ENCODE measurements around the gene ACOT11. TPM values are rescaled to one million over a fixed set of nuclear protein-coding genes. Genes with fewer than 3 reads are reported as not detected.

The ACOT11 gene
- total RNA-seq, 2 donors from 2014 or later: 6.5 to 10.3 TPM

DNA sequence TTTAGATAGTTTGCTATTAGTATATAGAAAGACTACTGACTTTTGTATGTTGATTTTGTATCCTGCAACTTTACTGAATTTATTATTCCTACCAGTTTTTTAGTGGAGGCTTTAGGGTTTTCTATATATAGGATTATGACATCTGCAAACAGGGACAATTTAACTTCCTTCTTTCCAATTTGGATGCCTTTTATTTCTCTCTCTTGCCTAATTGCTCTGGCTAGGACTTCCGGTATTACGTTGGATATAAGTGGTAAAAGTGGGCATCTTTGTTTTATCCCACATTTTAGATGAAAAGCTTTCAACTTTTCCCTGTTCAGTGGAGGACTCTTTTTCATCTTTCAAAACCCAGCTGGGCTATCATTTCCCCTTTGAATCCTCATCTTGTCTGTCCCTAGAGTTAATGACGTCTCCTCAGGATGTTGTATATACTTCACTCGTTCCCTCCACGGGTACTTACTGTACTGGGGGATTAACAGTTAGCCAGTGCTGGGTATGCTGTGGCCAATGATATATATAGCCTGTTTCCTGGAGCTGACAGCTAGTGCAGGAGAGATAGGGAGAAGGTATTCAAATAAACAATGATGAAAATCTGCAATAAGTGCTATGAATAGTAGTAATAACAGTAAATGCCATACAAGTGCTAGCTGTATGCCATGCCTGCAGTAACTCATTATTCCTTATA, 9.8 kb downstream of the ACOT11 start:
- no peak for DNase-seq (ENCODE audit: low spot score)
- intact Hi-C loops (cut with DNase I): loop anchor here in 1 of 2 donors (5.0 kb wide), 1 partner anchor 1321 kb away; the partner anchor contains the start of gene MAGOH

DNA sequence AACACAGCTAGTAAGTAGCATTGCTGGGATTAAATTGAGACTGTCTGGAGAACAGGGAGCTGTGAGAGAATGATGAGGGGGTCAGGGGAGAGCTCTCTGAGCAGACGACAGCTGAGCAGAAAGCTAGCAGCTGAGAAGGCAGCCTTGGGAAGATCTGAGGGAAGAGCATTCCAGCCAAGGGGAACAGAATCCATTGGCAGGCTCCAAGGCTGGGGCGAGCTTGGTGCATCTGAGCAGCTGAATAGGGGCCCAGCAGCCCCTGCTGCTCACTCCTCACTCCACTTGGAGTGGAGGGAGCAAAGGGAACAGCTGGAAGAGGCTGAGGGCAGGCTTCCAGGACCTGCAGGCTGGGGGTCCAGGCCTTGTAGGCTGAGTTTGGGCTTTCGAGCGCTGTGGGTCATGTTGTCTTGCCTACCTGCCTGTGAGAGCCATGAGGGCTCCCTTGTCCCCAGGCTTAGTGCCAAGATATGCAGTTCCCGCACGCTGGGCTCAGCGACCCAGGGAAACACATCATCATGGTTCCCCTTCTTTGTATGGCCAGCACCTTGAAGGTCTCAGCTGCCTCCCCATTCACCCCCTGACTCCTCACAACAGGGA, 10.5 kb downstream of the ACOT11 start:
- intact Hi-C loops (cut with DNase I): loop anchor here in 1 of 2 donors (5.0 kb wide), 1 partner anchor 1321 kb away; the partner anchor contains the start of gene MAGOH
- no peak for DNase-seq (ENCODE audit: low spot score)

DNA sequence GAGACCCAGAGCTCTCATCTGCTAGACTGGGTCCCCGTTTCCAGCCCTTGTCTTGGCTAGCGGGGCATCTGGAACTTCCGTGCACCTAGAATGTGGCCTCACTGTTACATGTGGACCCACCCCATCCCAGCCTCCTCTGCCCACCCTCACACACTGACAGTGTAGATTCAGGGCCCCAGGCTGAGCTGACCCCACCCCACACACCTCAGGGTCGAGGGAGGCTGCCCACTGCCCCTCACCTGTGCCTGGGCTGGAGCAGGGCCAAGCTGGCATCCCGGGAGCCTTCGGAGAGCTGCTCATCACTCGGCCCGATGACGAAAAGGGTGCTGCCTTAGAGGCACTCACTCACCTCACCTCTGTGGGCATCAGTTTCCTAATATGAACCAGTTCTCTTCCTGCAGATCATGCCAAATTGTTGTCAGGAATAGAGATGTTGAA, 11.1 kb downstream of the ACOT11 start:
- intact Hi-C loops (cut with DNase I): loop anchor here in 1 of 2 donors (5.0 kb wide), 1 partner anchor 1322 kb away; the partner anchor contains the start of gene MAGOH

DNA sequence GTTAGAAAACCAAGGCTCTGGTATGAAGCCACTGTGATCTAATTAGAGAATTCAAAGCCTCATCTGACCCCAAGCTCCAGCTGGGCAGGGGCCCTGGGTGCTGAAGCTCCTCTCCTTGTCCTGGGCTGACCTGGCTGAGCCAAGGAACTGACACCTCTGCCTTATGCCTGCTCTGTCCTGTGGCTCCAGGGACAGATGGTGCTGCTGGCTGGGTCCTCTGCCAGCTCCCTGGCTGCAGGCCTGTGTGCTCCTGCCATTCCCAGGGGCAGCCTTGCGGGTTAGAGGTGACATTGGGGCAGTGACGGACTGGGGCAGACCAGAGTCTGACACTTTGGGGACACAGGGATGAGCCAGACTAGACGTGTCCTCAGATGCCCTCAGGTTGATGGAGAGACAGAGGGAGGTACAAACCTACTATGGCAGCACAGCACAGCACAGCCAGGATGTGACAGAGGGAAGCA, 11.8 kb downstream of the ACOT11 start:
- intact Hi-C loops (cut with DNase I): loop anchor here in 1 of 2 donors (1.0 to 5.0 kb wide), 2 partner anchors 16 to 1322 kb away; partner anchors contain the start of gene MAGOH
- no peak for DNase-seq (ENCODE audit: low spot score)

More for the DNA sequence above, 11.1 kb downstream of the ACOT11 start:
- DNase-seq (ENCODE audit: low spot score): no peak

DNA sequence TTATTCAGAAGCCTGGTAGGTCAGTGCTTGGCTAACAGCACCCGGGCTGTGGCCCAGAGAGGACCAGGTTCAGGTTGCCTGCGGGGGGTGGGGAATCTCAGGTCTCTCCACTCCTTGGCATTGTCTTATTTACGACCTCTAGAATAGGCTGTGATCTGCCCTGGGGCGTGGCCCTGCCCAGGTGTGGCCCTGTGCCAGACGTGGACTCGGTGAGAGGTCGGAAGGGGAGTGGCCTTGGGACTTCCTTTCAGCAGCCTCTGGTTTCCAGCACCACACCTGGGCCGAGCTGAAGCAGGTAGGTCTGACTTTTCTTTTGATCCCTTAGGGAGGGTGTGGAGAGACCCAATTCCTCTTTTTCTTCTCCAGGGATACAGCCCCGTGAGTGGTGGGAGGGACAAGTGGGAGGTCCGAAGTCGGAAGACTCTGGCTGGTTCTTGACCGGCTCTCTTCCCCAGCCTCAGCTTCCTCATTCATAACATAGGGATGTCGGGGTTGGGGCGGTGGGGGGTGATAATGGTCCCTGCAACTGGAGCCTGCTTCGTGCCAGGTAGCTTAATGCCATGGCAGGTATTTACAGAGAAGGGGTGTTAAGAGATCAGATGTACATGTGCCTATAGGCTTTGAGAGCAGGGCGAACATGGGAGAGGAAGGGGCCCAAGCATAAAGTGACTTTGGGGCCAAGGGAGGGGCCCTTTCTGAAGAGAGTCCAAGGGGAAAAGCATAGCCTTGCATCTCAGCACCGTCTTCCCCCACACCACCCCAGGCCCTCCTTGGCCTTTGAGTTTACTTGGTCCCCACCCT, 16.5 kb downstream of the ACOT11 start:
- intact Hi-C loops (cut with DNase I): no loop called here
- peak; percentile 54 for DNase-seq (ENCODE audit: low spot score)

DNA sequence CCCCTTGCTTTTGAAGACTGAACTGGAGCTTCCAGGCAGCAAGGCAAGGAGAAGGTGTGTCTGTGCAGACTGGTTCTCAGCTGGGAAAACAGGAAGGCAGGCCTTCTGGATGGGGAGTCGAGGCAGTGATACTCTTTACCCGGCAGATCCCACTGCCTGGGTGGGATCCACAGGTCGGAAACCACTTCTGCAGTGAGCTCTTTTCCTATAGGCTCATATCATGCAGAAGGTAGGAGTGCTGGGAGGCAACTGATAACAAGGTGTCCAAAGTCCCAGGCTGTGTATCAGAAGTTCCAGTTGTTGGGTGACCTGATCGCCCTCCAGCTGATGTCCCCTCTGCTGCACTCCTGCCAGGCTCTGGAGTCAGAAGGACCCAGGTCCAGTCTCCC, 17.1 kb downstream of the ACOT11 start:
- peak; percentile 51 for DNase-seq (ENCODE audit: low spot score)
- intact Hi-C loops (cut with DNase I): no loop called here

DNA sequence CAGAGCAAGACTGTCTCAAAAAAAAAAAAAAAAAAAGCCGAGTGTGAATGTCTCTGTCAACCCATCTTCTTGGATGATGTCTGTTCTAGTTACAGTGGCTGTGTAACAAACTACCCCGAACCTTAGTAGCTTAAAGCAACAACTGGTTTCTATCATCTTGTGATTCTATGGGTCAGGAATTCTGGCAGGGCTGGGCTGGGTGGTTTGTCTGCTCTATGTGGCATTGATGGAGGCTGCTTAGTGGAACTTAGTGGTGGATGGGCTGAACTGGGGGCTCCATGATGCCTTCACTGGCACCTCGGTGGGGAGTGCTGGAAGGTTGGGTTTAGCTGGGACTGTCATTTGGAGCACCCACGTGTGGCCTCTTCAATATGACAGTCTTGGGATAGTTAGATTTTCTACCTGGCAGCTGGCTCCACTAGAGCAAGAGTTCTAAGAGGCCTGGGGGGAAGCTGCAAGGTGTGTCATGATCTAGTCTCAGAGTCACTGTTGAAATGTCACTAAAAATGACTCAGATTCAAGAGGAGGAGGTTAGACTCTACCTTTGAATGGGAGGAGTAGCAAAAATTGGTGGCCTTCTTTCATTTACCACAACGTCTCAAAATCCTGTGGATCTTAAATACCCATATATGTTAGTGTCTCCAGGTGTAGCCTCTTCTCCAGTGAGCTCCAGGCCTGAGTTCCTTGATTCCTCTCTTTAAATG, 18.6 kb downstream of the ACOT11 start:
- peak; percentile 29 for DNase-seq (ENCODE audit: low spot score)
- intact Hi-C loops (cut with DNase I): no loop called here

DNA sequence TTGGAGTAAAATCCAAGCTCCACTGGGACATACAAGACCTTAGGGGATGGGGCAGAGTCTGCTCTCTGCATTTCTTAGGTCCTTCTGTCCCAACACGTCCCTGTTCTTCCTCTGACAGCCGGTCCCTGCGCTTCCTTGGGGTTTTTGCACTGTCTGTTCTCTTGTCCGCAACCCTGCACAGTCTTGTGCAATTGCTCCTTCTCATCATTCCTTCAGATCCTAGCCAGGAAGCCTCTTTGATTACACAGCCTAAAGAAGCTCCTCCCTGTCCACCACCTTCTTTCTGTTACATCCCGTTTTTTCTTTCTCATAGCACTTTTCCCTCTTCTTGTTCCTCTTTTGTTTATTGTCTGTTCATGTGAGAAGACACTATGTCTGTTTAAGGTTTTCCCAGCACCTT, 19.9 kb downstream of the ACOT11 start:
- DNase-seq (ENCODE audit: low spot score): peak; percentile 42
- intact Hi-C loops (cut with DNase I): no loop called here

DNA sequence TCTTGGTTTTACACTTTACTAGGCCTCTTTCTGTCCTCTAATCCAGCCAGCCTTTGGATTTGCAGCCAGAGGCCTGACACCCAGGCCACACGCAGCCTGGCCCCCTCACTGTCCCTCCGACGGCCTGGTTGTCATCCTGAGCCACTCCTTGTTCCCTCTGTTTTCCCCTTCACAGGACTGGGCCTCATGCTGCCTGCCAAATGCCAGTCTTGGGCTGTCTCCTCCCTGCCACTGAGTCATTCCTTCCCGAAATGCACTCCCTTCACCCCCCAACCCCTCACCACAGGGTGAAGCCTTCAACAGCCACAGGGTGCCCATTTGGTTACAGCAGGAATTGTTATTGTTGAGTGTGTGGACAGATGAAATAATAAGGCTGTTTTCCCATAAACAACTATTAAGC, 21.3 kb downstream of the ACOT11 start:
- peak; percentile 41 for DNase-seq (ENCODE audit: low spot score)
- intact Hi-C loops (cut with DNase I): no loop called here

DNA sequence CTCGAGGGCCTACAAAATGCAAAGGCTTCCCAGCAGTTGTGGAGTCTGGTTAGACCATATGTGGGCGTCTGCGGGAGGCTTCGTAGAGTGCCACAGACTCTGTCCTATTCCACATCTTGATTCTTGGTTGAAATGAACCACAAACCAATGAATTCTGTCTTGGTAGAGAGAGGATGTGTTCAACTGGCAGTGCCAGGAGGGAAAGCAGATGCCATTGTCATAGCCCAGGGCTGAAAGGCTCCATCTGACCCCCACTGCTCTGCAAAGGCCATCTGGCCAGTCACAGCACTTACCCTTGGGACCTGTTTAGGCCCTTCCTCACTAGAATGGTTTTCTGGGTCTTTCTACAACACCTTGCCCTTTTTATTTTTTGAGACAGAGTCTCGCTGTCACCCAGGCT, 22.1 kb downstream of the ACOT11 start:
- intact Hi-C loops (cut with DNase I): no loop called here
- peak; percentile 19 for DNase-seq (ENCODE audit: low spot score)

DNA sequence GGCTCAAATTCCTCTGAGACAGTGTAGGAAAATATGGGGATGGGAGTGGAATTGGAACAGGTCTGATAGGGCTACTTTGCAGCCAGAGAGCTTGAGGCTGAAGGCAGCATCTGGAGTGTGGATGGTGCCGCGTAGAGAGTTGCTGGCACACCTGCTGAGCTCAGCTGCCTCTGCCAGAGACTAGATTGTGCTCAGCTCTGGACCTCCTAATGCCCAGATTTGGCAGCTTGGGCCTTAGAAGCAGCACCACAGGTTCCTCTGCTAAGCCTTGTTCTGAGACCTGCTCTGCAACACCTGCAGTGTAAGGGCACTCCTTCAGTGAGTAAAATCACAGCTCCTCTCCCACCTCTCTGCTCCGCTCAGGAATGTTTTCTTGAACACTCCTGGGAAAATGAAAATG, 23.3 kb downstream of the ACOT11 start:
- peak; percentile 18 for DNase-seq (ENCODE audit: low spot score)
- intact Hi-C loops (cut with DNase I): no loop called here

DNA sequence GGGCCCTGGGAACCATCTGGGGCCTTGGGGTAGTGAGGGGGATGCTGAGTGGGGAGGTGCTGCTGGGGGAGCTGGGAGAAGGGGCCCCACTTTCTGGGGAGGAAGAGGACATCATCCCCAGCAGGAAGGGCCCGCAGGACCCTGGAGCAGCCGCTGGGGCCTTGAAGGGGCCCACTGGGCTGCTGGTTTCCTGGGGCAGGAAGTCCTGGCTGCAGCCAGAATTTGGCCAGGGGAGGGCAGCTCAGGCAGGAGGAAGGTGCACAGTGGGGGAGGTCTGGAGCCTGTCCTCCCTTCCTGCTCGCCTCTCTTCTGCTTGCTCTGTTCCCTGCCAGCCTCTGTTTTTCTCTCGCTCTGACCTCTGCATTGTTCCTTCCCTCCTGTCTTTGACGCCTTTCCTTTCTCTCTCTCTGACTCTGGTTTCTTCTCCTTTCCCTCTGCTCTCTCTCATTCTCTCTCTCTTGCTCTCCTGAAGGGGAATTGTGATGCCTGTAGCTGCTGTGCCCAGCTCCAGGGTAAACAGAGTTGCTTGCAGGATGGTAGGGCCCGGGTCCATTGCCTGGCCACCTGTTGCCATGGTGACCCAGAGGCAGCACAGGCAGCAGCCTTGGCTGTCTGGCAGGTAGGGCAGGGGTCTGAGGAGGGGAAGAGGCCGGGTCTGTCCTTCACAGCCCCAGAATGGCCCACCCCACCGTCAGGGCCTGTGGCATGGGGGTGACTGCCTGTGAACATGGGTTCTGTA, 23.9 kb downstream of the ACOT11 start:
- peak; percentile 77 for DNase-seq (ENCODE audit: low spot score)
- intact Hi-C loops (cut with DNase I): no loop called here

DNA sequence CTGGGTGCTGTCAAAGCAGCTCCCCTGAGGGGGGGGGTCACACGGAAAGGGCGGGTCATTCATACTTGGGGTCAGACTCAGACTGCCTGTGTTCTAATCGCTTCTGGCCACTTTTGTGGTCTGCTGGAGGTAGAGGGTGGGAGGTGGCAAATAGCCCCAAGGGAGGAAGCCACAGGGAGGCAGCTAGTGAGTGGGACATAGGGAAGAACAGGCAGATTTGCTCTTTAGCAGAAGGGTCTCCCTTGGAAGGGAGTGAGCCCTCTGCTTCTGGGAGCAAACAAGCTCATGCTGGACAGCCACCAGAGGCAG, 24.5 kb downstream of the ACOT11 start:
- intact Hi-C loops (cut with DNase I): no loop called here
- no peak for DNase-seq (ENCODE audit: low spot score)

DNA sequence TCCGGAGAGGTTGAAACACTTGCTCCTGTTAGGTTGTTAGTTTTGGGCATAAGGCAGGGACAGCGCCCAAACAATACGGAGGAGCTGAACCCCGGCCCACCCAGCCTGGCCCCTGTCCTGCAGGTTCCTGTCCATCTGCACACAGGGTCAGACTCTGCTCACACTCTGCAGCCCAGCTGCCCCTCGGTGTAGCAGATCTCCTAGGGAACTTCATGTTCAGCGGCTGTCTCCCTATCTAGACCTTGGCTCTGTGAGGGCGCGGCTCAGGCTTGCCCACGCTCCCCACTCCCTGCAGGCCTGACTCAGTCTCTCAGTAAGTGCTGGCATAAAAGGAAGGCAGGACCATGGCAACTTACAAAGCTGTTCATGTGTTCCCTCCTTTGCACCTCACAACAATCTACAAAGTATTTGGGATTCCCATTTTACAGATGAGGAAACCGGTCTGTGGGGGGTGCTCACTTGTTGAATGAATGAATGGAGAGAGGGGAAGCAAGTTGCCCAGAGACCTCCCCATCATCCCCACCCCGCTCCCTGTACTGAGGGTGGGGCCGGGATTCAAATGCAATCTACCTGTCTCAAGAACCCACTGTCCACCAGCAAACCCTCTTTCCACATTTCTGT, 26.2 kb downstream of the ACOT11 start:
- DNase-seq (ENCODE audit: low spot score): peak; percentile 64
- intact Hi-C loops (cut with DNase I): loop anchor here in 1 of 2 donors (1.0 kb wide), 1 partner anchor 44 kb away; no protein-coding TSS in a partner anchor

DNA sequence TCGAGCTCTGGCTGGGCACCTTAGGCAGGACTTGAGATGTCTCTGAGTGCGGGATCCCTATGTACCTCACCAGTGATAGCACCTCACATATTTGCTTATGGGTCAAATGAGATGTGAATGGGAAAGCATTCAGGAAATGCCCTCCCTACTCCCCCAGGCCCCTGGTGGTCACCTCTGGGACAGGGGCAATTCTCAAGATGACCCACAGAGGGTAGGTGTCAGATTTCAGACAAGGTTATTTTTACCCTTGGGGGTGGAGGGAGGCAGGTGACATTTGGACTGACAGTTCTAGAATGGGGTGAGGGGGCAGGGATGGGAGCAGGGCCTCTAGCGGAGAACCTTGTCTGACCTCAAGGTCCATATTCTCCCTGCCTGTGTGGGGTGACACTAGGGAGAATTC, 27.1 kb downstream of the ACOT11 start:
- no peak for DNase-seq (ENCODE audit: low spot score)

DNA sequence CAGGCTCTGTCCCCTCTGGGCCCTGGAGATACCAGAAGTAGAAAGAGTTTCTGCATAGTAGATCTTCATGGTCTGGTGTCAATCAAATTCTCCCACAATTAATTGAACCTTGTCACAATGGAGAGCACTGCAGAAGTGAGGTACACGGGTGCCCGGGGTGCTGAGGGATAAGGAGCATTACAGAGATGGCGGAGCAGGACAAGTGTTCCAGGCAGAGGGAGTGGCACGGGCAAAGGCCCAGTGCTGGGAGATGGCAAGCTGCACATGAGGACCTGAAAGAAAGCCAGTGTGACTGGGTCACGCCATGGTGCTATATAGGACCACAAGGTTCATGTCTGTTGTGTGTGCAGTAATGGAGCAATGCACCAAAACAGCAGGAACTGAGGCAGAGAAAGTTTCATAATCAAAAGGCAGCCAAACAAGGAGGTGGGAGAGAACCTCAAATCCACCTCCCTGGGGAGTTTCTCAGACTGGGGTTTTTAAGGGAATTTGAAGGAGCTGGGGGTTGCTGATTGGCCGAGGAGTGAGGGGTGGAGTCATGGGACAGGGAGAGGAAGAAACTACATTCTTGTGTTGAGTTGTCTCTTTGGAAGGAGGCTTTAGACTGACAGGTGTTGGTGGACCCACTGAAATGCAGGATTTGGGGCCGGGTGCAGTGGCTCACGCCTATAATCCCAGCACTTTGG, 27.7 kb downstream of the ACOT11 start:
- DNase-seq (ENCODE audit: low spot score): peak; percentile 44

More for the DNA sequence above, 27.1 kb downstream of the ACOT11 start:
- intact Hi-C loops (cut with DNase I): loop anchor here in 1 of 2 donors (5.0 kb wide), 1 partner anchor 122 kb away; no protein-coding TSS in a partner anchor

DNA sequence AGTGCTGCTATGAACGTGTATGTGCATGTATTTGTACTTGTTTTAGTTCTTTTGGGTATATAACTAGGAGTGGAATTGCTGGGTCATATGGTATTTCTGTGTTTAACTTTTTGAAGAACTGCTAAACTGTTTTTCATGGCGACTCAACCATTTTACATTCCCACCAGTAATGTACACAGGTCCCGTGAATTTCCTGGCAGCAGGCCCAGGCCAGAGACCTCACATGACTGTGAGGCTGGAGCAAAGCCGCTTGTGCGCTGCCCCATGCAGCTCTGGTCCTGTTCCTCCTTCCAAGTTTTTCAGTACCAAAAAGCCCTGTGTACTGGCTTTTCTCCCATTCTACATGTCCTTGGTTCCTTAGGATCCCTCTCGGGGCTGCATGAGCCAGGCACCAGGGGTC, 29.6 kb downstream of the ACOT11 start:
- peak; percentile 93 for DNase-seq (ENCODE audit: low spot score)
- intact Hi-C loops (cut with DNase I): loop anchor here in 1 of 2 donors (5.0 kb wide), 1 partner anchor 120 kb away; no protein-coding TSS in a partner anchor

More for the DNA sequence above, 27.7 kb downstream of the ACOT11 start:
- intact Hi-C loops (cut with DNase I): loop anchor here in 1 of 2 donors (5.0 kb wide), 1 partner anchor 122 kb away; no protein-coding TSS in a partner anchor
